NOMO-1 treated with DMSO at 0.1 percent for 48 hours (cell line): Measurements from ENCODE around the gene BTBD16.
A peak's percentile ranks its signal among the peaks of the same experiment; 100 is the strongest.

ENCODE experiments used
- DNase-seq: peaks from one replicate; lab custom pipeline; 2025; ENCODE audit not compliant: unreplicated experiment; lab: John Stamatoyannopoulos, UW

The BTBD16 gene

DNA sequence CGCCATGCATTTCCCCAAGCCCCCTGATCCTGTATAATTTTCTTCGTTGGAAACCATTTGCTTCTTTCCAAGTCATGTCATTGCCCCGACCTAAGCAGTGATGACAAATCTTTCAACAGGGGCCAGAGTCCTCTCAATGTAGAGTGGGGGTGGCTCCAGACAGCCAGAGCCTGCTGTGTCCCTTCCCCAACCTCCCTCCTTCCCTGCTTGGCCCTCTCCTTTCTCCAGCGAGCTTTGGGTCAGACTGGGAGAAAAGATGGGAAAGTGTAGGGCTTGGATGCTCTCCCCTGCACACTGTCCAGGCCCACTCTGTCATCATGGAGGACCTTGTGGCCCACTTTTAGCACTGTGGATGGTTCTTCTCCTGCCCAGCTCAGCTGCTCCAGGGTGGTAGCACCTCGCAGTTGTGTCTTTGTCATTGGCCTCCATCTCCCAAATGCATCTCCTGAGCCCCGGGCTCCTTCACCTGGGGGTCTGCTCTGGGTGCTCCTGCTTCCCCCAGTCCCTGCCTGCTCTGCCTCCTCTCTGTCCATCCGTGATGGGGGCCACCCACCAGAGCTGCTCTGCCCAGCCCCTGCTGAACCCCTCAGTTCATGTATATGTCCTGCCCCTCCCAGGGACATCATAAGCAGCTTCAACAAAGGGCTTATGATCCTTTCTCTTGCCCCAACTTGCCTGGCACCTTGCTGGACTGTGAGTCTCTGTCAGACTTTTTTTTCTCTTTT is 37.5 kb downstream of the BTBD16 start:
- no peak for DNase-seq

DNA sequence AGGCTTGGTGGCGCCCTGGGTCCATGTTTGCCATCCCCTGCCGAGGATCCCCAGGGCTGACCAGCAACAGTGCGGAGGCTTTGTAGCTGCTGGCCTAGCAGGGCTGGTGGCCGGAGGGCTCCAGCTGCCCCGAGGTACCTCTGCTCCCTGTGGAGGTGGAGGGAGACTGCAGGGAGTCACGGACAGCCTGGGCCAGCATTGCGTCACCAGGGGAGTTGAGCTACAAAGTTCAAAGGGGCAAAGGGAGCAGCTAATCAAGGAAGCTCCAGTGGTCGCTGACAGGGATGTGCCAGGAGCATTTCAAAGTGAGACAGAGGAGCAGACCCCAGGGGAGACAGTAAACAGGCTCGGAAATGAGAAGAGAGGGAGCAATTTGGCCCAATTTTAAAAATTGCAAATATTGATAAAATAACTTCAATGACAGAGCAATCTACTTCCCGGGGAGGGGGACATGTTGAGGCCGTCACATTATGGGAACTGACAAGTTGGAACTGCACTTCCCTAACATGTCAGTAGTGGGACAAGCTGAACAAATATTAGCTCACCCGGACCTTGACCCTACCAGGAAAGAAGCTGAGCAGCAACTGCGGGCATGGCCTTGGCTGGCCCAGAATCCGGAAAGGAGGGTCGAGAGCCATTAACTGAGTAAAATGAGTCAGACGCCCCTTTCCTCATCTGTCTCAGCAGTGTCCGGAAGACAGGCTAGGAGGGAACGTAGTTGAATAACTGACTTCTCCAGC is 39.4 kb downstream of the BTBD16 start:
- no peak for DNase-seq

- DNase-seq = no peak
These were observed 39.9 kb downstream of the BTBD16 start for GRCh38 chr10:122311051-122311410.

DNA sequence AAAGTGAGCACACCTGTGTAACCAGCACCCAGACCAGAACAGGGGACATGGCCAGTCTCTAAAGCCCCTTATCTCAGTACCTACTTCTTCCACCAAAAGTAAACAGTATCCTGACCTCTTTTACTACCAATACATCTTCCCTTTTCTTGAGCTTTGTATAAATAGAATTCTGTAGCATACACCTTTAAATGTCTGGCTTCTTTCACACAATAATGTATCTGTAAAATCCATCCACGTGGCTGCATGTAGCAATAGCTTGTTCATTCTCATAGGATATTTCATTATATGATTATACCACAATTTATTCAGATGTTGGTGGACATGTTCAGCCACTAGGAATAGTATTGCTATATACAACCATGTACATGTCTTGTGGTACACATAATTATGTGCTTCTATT is 40.6 kb downstream of the BTBD16 start:
- no peak for DNase-seq

GRCh38 chr10:122316224-122316884 is 45.3 kb downstream of the BTBD16 start:
- no peak for DNase-seq

DNA sequence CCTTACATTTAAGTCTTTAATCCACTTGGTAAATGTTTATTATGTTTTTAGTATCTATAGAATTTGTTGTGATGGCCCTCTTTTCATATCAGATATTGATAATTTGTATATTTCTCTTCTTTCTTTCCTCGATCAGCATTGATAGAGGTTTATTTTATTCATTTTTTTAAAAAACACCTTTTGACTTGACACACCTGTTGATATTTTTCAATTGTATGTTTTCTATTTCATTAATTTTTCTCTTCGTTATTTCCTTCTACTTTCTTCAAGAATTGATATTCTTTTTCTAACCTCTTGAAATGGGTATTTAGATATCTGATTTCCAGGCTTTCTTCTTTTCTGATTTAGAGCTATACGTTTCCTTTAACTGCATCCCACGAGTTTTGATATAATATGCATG is 50.9 kb downstream of the BTBD16 start:
- DNase-seq = no peak

- DNase-seq = no peak
These were observed 52.1 kb downstream of the BTBD16 start for GRCh38 chr10:122323189-122323588.

DNA sequence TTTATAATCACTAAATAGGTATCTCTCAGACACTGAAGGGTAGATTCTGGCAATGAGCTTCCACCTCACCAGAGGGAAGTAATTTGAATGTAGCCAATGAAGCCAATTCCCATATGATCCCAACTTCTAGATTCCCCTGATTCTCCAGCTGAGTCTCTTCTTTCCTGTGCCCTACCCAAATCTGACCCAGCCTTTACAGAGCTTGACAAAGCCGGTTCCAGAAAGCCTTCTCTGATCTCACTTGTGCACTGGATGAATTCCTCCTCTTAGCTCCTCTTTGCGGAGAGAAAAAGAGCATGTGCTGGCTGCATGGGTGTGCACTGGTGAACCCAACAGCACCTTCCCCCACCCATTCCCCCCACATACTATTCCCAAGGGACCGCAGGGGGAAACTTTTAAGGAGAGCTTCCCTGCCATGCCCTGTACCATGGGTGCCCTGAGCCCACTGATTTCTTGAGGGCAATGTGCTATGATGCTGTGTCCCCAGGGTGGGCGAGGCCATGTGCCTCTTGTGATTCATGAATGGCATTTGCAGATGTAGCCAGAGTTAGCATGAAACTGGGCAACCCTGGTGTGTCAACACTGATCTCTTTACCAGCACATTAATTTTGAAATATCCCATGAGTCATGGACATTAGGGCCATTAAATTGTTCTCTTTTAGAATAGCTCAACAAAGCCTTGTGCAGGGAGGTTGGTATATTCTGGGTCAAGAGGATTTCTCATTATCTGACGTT is 53.0 kb downstream of the BTBD16 start:
- peak; percentile 20 for DNase-seq

DNA sequence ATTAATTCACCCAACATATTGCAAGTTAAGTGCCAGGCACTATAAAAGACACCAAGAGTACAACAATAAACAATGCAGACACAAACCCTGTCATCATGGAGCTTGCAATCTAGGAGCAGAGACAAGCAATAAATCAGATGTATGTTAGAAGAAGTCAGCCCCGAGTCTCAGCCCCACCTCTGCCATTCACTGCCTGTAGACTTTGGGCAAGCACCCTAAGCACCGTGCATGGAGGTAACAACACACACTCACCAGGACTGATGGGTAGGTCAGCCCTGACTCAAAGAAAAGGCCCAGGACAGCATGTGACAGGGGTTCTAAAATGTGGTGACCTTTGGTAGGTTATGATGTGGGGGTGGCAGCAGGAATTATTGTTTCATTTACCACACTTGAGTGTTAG is 54.1 kb downstream of the BTBD16 start:
- no peak for DNase-seq

GRCh38 chr10:122326385-122326784 is 55.3 kb downstream of the BTBD16 start:
- DNase-seq = no peak

- DNase-seq = no peak
These were observed 55.7 kb downstream of the BTBD16 start for GRCh38 chr10:122326806-122327205.

DNA sequence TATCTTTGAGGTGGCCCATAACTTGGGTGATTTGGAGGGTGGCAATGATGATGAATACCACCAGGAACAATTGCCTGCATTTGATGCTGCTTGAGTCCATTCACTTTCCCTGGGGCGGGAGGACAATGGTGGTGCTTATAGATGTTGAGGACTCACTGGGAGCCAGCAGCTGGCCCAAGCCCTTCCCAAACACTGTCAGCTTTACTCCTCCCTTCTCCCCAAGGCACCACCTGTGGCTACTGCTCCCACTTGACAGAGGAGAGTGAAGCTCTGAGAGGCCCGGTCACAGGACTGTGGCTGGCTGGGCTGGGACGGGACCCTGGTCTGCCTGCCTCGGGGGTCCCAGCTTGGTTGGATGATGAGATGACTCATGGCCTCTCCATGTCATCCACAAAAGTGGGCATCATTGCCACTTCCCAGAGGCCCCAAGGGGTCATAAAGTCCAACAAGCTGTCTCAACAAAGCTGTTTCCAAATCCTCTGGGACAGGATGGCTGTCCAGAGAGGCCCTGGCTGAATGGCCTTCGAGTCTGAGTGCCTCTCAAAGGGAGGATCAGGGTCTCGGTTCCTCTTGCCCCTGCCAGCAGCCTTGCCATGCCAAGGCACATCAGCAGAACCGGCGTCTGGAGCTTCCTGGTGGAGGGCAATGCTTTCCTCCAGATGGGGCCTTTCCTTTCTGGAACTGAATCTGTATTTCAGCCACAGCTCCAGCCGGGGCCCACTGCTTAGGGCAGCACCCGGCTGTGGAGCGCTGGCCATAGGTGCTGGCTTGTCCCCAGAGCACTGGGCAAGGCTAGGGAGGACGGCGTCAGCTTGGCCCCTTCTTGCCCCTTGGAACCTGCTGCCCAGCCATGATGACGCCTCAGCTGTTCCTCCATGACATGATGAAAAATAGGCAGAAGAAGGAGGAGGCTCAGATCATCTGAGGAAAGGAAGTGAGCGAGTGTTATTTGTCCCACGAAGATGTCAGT is 56.4 kb downstream of the BTBD16 start:
- DNase-seq = no peak

- peak; percentile 82 for DNase-seq
These were observed 57.6 kb downstream of the BTBD16 start for GRCh38 chr10:122328676-122329075.

DNA sequence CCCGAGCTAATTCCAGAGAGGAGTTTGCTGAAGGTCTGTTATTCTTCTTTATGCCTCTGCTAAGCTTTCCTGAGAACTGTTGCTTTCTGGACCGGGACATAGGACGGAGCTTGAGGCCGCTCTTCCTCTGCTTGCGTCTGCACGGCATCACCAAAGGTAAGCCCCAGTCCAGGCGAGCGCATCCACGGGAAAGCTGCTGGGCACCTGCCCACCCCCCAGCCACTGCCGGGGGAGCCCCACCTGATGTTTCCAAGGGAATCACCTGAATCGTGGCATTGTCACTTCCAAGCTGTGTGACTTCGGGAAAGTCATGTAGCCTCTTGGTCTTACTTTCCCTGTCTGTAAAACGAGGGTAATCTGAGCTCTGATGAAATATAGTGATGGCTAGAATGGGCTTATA is 58.3 kb downstream of the BTBD16 start:
- no peak for DNase-seq

DNA sequence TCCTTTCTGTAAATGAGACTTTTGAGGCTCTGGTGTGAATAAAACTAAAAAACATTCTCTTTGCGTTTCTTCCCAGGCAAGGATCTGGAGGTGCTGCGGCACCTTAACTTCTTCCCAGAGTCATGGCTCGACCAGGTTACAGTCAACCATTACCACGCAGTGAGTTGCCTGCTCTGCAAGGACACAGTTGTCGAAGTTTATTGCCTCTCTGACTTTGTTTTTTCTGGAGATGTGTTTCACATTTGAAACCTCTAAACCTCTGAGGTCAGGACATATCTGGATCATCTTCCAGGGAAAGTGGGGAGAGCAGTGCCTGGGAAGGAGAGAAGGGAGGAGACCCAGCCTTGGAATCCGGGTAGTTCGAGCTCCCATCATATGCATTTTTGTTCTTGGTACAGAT is 60.0 kb downstream of the BTBD16 start:
- no peak for DNase-seq

- no peak for DNase-seq
These were observed 60.7 kb downstream of the BTBD16 start for GRCh38 chr10:122331615-122332446.

DNA sequence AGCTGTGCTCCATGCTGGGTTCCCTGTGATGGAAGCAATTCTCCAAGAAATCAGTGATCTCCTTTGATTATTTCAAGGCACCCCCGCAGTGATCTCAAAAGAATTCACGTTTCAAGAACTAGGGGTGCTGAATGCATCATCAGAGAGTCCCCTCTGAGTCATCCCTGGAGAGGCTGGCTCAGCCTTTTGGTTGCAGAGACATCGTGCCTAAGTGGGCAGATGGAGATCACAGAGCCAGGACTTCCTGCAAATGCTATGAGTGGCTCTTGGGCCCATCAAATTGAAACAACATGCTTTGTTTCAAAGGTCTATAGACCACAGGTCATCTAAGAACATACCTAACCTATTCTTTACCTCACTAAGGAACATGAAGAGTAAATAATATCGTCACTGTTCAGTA is 61.9 kb downstream of the BTBD16 start:
- no peak for DNase-seq

DNA sequence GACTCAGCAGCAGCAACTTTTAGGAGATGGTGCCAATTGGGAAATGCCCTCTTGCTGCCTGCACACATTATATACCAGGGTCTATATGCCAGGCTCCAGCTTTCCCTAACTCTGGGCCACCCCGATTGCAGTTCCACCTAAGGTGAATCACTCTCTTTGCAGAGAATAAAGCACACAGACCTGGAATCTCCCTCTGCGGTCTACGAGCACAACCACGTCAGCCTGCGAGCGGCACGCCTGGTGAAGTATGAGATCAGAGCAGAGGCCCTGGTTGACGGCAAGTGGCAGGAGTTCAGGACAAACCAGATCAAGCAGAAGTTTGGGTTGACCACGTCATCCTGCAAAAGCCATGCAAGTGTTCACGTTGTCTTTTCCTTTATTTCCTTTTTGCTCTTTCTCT is 65.2 kb downstream of the BTBD16 start:
- DNase-seq = no peak

GRCh38 chr10:122336961-122337360 is 65.9 kb downstream of the BTBD16 start:
- no peak for DNase-seq
